Omental fat pad (tissue), 4 donors: Measurements from ENCODE around the gene SORCS1. TPM values are rescaled to one million over a fixed set of nuclear protein-coding genes. Genes with fewer than 3 reads are reported as not detected.

Experiments
- ATAC-seq: fragments of 150-250 bp; one replicate; pipeline ENCODE4 v1.9.1; 2016; ENCODE audit warnings: mild to moderate bottlenecking, moderate library complexity; ENCODE audit not compliant: low FRiP score
- DNase-seq: peaks from one replicate; pipeline ENCODE4 v3.0.0-alpha.2; 2019; ENCODE audit warnings: low spot score
- total RNA-seq, 4 donors: library from RNA; depleted of rRNA; stranded (reverse); fragments of >200 nt; gene quantifications; one replicate each; pipeline ENCODE4 v1.1.0, GENCODE V29; 2016
- TF ChIP-seq, protein P1 (sequence below), 3 donors: fragments of 450-650 bp; IDR thresholded peaks; one replicate each; pipeline ENCODE4 v1.5.1; 2016 to 2017; ENCODE audit warnings: antibody characterized with exemption in 3 of 3, mild to moderate bottlenecking in 3 of 3, moderate library complexity in 2 of 3

The SORCS1 gene
- total RNA-seq, 4 donors from 2014 or later: 0.09 to 1.3 (median 0.37) TPM

GRCh38 chr10:106716381-106716780 is 448.1 kb downstream of the SORCS1 start:
- ATAC-seq (no peak), DNase-seq (no peak)
- TF ChIP-seq, protein P1, sequence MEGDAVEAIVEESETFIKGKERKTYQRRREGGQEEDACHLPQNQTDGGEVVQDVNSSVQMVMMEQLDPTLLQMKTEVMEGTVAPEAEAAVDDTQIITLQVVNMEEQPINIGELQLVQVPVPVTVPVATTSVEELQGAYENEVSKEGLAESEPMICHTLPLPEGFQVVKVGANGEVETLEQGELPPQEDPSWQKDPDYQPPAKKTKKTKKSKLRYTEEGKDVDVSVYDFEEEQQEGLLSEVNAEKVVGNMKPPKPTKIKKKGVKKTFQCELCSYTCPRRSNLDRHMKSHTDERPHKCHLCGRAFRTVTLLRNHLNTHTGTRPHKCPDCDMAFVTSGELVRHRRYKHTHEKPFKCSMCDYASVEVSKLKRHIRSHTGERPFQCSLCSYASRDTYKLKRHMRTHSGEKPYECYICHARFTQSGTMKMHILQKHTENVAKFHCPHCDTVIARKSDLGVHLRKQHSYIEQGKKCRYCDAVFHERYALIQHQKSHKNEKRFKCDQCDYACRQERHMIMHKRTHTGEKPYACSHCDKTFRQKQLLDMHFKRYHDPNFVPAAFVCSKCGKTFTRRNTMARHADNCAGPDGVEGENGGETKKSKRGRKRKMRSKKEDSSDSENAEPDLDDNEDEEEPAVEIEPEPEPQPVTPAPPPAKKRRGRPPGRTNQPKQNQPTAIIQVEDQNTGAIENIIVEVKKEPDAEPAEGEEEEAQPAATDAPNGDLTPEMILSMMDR (IDR thresholded peaks at IDR 0.05): no peak

- ATAC-seq (no peak), DNase-seq (no peak)
- TF ChIP-seq, protein P1 (IDR thresholded peaks at IDR 0.05): no peak
Measured at GRCh38 chr10:106714734-106715555, 449.6 kb downstream of the SORCS1 start.

DNA sequence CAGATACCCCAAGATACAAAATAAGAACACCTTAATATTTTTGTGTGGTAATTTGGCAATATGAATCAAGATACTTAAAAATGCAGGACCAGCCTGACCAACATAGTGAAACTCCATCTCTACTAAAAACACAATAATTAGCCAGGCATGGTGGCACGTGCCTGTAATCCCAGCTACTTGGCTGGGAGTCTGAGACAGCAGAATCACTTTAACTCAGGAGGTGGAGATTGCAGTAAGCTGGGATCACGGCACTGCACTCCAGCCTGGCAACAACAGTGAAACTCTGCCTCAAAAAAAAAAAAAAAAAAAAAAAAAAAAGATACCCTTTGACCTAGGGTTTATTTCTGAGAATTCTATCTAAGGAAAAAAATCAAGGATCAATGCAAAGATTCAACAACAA is 450.7 kb downstream of the SORCS1 start:
- TF ChIP-seq, protein P1 (IDR thresholded peaks at IDR 0.05): no peak
- ATAC-seq (no peak), DNase-seq (no peak)

DNA sequence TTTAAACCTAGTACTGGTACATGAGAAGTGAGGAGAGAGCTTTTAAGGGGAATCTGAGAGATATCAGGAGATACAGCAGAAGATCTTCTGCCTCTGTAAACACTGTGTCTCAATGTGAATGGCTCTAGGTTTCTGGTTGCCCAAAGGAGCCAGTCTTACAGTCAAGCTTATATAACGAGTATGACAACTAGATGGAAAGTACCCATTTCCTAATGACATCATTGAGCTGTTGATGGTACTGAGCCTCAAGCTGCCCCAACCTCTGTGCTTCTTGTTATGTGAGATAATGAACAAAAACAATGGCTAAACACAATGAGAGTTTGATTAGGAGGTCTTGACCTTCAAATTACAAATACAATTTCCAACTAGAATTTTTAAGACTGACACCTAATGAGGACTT is 451.5 kb downstream of the SORCS1 start:
- no peak for ATAC-seq
- TF ChIP-seq, protein P1 (IDR thresholded peaks at IDR 0.05): no peak

DNA sequence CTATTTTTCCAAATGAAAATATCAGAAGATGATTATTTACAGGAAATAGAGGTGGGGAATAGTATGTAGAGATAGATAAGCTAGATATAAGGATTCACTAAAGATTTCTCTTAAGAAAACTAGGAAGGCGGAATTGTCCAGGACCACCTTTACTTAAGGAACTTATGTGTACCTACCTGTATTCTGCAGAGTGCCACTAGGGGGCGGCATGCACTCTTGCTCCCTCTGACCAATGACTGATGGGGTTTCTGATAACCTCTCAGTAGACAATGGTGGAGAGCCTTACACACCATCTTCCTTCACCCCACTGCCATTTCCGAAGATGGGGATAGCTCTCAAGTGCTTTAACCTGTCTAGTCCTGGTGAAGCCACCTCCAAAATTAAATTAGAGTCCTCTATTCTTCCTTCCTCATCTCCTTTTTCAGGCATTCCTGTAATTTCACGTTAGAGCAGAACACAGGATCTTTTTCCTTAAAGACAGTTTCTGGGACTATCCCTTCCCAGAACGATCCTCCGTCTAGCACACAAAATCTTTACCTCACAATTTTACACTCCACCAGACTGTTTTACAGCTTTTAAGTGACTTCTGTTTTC is 453.1 kb downstream of the SORCS1 start:
- TF ChIP-seq, protein P1 (IDR thresholded peaks at IDR 0.05): no peak
- ATAC-seq: no peak
- peak; percentile 31 for DNase-seq

More for the DNA sequence above, 451.5 kb downstream of the SORCS1 start:
- no peak for DNase-seq

- ATAC-seq: no peak
- TF ChIP-seq, protein P1 (IDR thresholded peaks at IDR 0.05): no peak
- DNase-seq: no peak
Measured at GRCh38 chr10:106708506-106708905, 456.0 kb downstream of the SORCS1 start.

DNA sequence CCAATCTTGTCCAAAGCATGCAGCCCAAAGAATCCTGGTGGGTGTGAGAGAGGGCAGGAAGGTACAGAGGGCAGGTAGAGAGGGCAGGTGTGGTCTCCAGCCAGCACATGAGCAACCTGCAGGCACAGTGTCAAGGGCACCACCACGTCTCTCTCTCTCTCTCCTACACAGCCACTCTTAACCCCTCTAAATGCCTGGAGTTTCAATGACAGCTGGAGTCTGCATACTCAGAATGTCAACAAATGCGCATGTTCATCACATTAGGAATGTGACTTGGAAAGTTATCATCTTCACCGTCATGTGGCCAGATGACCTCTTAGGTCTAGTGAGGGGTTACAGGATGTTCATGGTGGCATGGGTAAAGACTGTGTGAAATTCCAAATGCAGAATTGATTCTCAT is 456.8 kb downstream of the SORCS1 start:
- no peak for DNase-seq
- TF ChIP-seq, protein P1 (IDR thresholded peaks at IDR 0.05): no peak
- ATAC-seq: no peak
